GM12878 (cell line): ENCODE data around the gene AEBP2. TPM values are rescaled to one million over a fixed set of nuclear protein-coding genes. Genes with fewer than 3 reads are reported as not detected.

Experiments
- CBX5 ChIP-seq: sonication (generic); IDR thresholded peaks from 2 replicates; pipeline ENCODE4 v1.6.1; 2016; ENCODE audit warnings: low read depth, moderate library complexity, mild to moderate bottlenecking, inconsistent platforms
- CHD1 ChIP-seq: IDR thresholded peaks from 2 replicates; pipeline ENCODE4 v1.6.1; 2012; ENCODE audit warnings: low read depth, low read length, improper control_type of control experiment
- CREM ChIP-seq: IDR thresholded peaks from 2 replicates; pipeline ENCODE4 v1.6.1; 2014; ENCODE audit warnings: antibody characterized with exemption, low read depth
- FOXM1 ChIP-seq: IDR thresholded peaks from 2 replicates; pipeline ENCODE4 v1.6.1; 2012; ENCODE audit warnings: low read depth, mild to moderate bottlenecking, inconsistent platforms, low read length, moderate library complexity
- IKZF1 ChIP-seq: fragments of 450-650 bp; conservative IDR thresholded peaks from 2 replicates; pipeline ENCODE4 v1.6.1; 2017; ENCODE audit warnings: antibody characterized with exemption, mild to moderate bottlenecking
- JUNB ChIP-seq: IDR thresholded peaks from 2 replicates; pipeline ENCODE4 v1.6.1; 2016; ENCODE audit warnings: antibody characterized with exemption, mild to moderate bottlenecking
- MLLT1 ChIP-seq: fragments of 450-650 bp; IDR thresholded peaks from 2 replicates; pipeline ENCODE4 v1.6.1; 2016; ENCODE audit warnings: mild to moderate bottlenecking
- NBN ChIP-seq: fragments of 450-650 bp; IDR thresholded peaks from 2 replicates; pipeline ENCODE4 v1.6.1; 2016
- NFIC ChIP-seq: IDR thresholded peaks from 2 replicates; pipeline ENCODE4 v1.6.1; 2012; ENCODE audit warnings: low read depth, mild to moderate bottlenecking, inconsistent platforms, low read length, moderate library complexity
- NR2F1 ChIP-seq: fragments of 450-650 bp; conservative IDR thresholded peaks from 2 replicates; pipeline ENCODE4 v1.6.1; 2017; ENCODE audit warnings: mild to moderate bottlenecking
- PAX5 ChIP-seq: IDR thresholded peaks from 2 replicates; pipeline ENCODE4 v1.6.1; 2011; ENCODE audit warnings: low read depth, low read length, borderline replicate concordance
- PBX3 ChIP-seq: IDR thresholded peaks from 2 replicates; pipeline ENCODE4 v1.6.1; 2011; ENCODE audit warnings: mild to moderate bottlenecking, low read depth, low read length, moderate library complexity; ENCODE audit not compliant: insufficient replicate concordance
- SPI1 ChIP-seq: IDR thresholded peaks from 2 replicates; pipeline ENCODE4 v1.6.1; 2011; ENCODE audit warnings: low read depth, mild to moderate bottlenecking, low read length, moderate library complexity, borderline replicate concordance; ENCODE audit not compliant: insufficient read depth
- TCF7 ChIP-seq: IDR thresholded peaks from 2 replicates; pipeline ENCODE4 v1.6.1; 2014; ENCODE audit warnings: antibody characterized with exemption, borderline replicate concordance
- ZNF217 ChIP-seq: fragments of 450-650 bp; IDR thresholded peaks from 2 replicates; pipeline ENCODE4 v1.6.1; 2017; ENCODE audit warnings: antibody characterized with exemption, mild to moderate bottlenecking
- polyA plus RNA-seq, 11 experiments: library from polyadenylated mRNA; depleted of rRNA in 4 of 11; unstranded in 6 of 11; stranded (reverse) in 5 of 11; fragments of >200 nt; fragmentation: Nextera tagmentation in 4 of 11; fragmentation: Illumina TruSeq in 1 of 11; extraction: Ambion mirVana in 4 of 11; extraction: Trizol in 1 of 11; gene quantifications; 1 replicate in 1 of 11; 2 replicates in 10 of 11; pipeline versions ENCODE4 v1.2.1 to v1.2.3, GENCODE V29; 2011 to 2016; ENCODE audit warnings: inconsistent platforms in 2 of 11, missing spikeins in 2 of 11, low read depth in 1 of 11
- total RNA-seq, 4 experiments: library from RNA; depleted of rRNA in 3 of 4; stranded (reverse); fragments of >200 nt in 3 of 4; fragmentation: Illumina TruSeq in 1 of 4; extraction: Trizol in 1 of 4; gene quantifications; 2 replicates each; pipeline versions ENCODE4 v1.2.1 to v1.2.3, GENCODE V29; 2013 to 2021
- TF ChIP-seq, protein P1 (sequence below): fragments of 450-650 bp; formaldehyde crosslinking; IDR thresholded peaks from 2 replicates; pipeline ENCODE4 v1.5.0; 2022; ENCODE audit warnings: mild to moderate bottlenecking, missing genetic modification characterization
- TF ChIP-seq, protein P2 (sequence below): fragments of 450-650 bp; IDR thresholded peaks from 2 replicates; pipeline ENCODE4 v1.6.1; 2017; ENCODE audit warnings: mild to moderate bottlenecking, low read depth, inconsistent platforms; ENCODE audit not compliant: poor library complexity, severe bottlenecking
- TF ChIP-seq, protein P3 (sequence below): fragments of 450-650 bp; IDR thresholded peaks from 2 replicates; pipeline ENCODE4 v1.6.1; 2017; ENCODE audit warnings: borderline replicate concordance

The AEBP2 gene
- total and polyA plus RNA-seq, 10 of the 15 experiments (the other 5 are each of a cell fraction or from before 2014, with no cell fraction given) = 17.6 to 126 (median 44.8) TPM

- TF ChIP-seq, protein P1, sequence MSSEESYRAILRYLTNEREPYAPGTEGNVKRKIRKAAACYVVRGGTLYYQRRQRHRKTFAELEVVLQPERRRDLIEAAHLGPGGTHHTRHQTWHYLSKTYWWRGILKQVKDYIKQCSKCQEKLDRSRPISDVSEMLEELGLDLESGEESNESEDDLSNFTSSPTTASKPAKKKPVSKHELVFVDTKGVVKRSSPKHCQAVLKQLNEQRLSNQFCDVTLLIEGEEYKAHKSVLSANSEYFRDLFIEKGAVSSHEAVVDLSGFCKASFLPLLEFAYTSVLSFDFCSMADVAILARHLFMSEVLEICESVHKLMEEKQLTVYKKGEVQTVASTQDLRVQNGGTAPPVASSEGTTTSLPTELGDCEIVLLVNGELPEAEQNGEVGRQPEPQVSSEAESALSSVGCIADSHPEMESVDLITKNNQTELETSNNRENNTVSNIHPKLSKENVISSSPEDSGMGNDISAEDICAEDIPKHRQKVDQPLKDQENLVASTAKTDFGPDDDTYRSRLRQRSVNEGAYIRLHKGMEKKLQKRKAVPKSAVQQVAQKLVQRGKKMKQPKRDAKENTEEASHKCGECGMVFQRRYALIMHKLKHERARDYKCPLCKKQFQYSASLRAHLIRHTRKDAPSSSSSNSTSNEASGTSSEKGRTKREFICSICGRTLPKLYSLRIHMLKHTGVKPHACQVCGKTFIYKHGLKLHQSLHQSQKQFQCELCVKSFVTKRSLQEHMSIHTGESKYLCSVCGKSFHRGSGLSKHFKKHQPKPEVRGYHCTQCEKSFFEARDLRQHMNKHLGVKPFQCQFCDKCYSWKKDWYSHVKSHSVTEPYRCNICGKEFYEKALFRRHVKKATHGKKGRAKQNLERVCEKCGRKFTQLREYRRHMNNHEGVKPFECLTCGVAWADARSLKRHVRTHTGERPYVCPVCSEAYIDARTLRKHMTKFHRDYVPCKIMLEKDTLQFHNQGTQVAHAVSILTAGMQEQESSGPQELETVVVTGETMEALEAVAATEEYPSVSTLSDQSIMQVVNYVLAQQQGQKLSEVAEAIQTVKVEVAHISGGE (CRISPR knock-in tag) = no peak
- TF ChIP-seq MLLT1 (no peak), PBX3 (no peak), NR2F1 (peak; percentile 69), ZNF217 (no peak), CREM (peak; percentile 16; the same call in 1 of the 2 replicates), NBN (0 out of 2 replicates have a peak, but pooled peaks have one; percentile 58), PAX5 (peak; percentile 48; the same call in 1 of the 2 replicates), CHD1 (no peak), NFIC (no peak), FOXM1 (no peak), TCF7 (no peak), JUNB (peak; percentile 38; the same call in 1 of the 2 replicates), CBX5 (peak; percentile 94), IKZF1 (peak; percentile 74), SPI1 (0 out of 2 replicates have a peak, but pooled peaks have one; percentile 45)
- TF ChIP-seq, protein P2, sequence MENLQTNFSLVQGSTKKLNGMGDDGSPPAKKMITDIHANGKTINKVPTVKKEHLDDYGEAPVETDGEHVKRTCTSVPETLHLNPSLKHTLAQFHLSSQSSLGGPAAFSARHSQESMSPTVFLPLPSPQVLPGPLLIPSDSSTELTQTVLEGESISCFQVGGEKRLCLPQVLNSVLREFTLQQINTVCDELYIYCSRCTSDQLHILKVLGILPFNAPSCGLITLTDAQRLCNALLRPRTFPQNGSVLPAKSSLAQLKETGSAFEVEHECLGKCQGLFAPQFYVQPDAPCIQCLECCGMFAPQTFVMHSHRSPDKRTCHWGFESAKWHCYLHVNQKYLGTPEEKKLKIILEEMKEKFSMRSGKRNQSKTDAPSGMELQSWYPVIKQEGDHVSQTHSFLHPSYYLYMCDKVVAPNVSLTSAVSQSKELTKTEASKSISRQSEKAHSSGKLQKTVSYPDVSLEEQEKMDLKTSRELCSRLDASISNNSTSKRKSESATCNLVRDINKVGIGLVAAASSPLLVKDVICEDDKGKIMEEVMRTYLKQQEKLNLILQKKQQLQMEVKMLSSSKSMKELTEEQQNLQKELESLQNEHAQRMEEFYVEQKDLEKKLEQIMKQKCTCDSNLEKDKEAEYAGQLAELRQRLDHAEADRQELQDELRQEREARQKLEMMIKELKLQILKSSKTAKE = peak; percentile 47
- TF ChIP-seq, protein P3, sequence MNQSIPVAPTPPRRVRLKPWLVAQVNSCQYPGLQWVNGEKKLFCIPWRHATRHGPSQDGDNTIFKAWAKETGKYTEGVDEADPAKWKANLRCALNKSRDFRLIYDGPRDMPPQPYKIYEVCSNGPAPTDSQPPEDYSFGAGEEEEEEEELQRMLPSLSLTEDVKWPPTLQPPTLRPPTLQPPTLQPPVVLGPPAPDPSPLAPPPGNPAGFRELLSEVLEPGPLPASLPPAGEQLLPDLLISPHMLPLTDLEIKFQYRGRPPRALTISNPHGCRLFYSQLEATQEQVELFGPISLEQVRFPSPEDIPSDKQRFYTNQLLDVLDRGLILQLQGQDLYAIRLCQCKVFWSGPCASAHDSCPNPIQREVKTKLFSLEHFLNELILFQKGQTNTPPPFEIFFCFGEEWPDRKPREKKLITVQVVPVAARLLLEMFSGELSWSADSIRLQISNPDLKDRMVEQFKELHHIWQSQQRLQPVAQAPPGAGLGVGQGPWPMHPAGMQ = no peak
Measured at GRCh38 chr12:19482551-19483109, 43.3 kb downstream of the AEBP2 start (continued).
